Heart left ventricle (tissue), 13 donors: ENCODE data around the gene RRAS.

Experiments used
- CTCF ChIP-seq, 12 donors: fragments of 200-600 bp; sonication (generic) in 4 of 12; IDR thresholded peaks; one replicate each; pipeline versions ENCODE4 v1.5.0 to v1.8.0; 2018 to 2022; ENCODE audit warnings: antibody characterized with exemption in 12 of 12, mild to moderate bottlenecking in 5 of 12
- POLR2A ChIP-seq, 2 donors: fragments of 450-650 bp; IDR thresholded peaks; one replicate each; pipeline ENCODE4 v1.6.1; 2017; ENCODE audit warnings: antibody characterized with exemption in 2 of 2, mild to moderate bottlenecking in 2 of 2, moderate library complexity in 2 of 2
- donor health status: ischemic (EF 13 %, LVEDD 7.1; RV severe dilation, severe dysfunction).
- donor health status: DM: no; HTN: yes; CAD: no.
- donor health status: DM: no; HTN: no; CAD: no.
- donor health status: ischemic (EF 25% LVEDD 6.9; RV normal size, moderate dysfunction).
- donor health status: ischemic (EF 25% LVEDD 5.7; RV mildly dilated, moderate dysfunction).
- donor health status: ischemic (EF 35%, LVEDD 5.7; RV mildly dilated, moderate dysfunction).
- donor health status: nonischemic (EF 11% LVEDD 7.7; RV severe dilation, severe dysfunction).
- donor health status: DM: yes; HTN: yes; CAD: no.
- donor health status: PGD.
- donor health status: ischemic (EF 29% LVEDD 5.4; RV normal size, mild dysfunction).
- donor health status: nonischemic (EF 23%, LVEDD 6.1; RV moderate dilation, normal function).

- TF ChIP-seq POLR2A (IDR thresholded peaks at IDR 0.05) (no peak), CTCF (IDR thresholded peaks at IDR 0.05) (no peak)
These were observed 25.1 kb upstream of the RRAS start for GRCh38 chr19:49665036-49665350.
